ENCODE measurements around the gene ZNF697.
"Not testable (repeated sequence)": the region's sequence is repeated elsewhere in the genome, so short reads cannot be mapped to it uniquely, and the experiment has no call there.

DNA sequence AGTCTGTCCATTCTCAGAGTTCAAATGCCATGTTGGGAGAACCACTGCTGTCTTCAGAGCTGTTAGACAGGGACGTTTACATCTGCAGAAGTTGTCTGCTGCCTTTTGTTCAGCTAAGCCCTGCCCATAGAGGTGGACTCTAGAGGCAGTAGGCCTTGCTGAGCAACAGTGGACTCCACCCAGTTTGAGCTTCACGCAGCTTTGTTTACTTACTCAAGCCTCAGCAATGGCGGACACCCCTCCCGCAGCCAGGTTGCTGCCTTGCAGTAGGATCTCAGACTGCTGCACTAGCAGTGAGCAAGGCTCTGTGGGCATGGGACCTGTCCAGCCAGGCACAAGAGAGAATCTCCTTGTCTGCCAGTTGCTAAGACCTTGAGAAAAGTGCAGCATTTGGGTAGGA is 48.8 kb upstream of the ZNF697 start:
- not testable (repeated sequence) for TF ChIP-seq CTCF (conservative IDR thresholded peaks at IDR 0.05); ZFX (IDR thresholded peaks at IDR 0.05)
